Breast epithelium (tissue), 3 donors: ENCODE data around the gene MYO5B.

Experiments used
- POLR2A ChIP-seq: fragments of 450-650 bp; IDR thresholded peaks from one replicate; pipeline ENCODE4 v1.6.1; 2016; ENCODE audit warnings: antibody characterized with exemption, mild to moderate bottlenecking, moderate library complexity
- POLR2AphosphoS5 ChIP-seq, 3 donors: sonication (generic); formaldehyde crosslinking; IDR thresholded peaks; one replicate each; pipeline ENCODE4 v1.6.1; 2017; ENCODE audit warnings: antibody characterized with exemption in 3 of 3
- TF ChIP-seq, protein P1 (sequence below), 3 donors: fragments of 450-650 bp; IDR thresholded peaks; one replicate each; pipeline ENCODE4 v1.5.1; 2016 to 2017; ENCODE audit warnings: antibody characterized with exemption in 3 of 3, mild to moderate bottlenecking in 3 of 3, moderate library complexity in 3 of 3

DNA sequence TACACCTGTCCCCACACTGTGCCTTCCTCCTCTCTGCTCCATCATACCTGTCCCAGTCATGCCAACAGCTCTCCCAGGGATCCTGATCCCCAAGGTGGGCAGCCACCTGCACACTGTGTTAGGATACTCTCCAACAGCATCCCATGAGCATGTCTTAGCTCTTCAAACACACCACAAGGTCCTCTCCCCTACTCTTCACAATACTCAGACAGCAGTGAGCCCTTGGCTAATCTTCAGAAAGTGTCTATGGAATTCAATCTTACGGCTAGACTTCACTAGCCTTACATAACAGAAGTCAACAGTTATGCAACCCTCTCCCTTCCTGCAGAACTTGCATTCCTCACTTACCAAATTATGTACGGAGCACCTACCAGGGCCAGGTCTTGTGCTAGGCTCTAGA lies 79.9 kb downstream of the MYO5B start:
- TF ChIP-seq, protein P1, sequence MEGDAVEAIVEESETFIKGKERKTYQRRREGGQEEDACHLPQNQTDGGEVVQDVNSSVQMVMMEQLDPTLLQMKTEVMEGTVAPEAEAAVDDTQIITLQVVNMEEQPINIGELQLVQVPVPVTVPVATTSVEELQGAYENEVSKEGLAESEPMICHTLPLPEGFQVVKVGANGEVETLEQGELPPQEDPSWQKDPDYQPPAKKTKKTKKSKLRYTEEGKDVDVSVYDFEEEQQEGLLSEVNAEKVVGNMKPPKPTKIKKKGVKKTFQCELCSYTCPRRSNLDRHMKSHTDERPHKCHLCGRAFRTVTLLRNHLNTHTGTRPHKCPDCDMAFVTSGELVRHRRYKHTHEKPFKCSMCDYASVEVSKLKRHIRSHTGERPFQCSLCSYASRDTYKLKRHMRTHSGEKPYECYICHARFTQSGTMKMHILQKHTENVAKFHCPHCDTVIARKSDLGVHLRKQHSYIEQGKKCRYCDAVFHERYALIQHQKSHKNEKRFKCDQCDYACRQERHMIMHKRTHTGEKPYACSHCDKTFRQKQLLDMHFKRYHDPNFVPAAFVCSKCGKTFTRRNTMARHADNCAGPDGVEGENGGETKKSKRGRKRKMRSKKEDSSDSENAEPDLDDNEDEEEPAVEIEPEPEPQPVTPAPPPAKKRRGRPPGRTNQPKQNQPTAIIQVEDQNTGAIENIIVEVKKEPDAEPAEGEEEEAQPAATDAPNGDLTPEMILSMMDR (IDR thresholded peaks at IDR 0.05): no peak
- no peak for TF ChIP-seq POLR2A
- TF ChIP-seq POLR2AphosphoS5 (IDR thresholded peaks at IDR 0.05): peak in 1 of 3 donors; percentile 24
